GM23338 (cell line): ENCODE results near the gene SMTNL2.

Experiments
- CREB1 ChIP-seq: fragments of 250-450 bp; sonication (Bioruptor Pico); IDR thresholded peaks from 2 replicates; pipeline ENCODE4 v1.5.0; 2020; ENCODE audit warnings: low read depth, mild to moderate bottlenecking, moderate library complexity
- EZH2 ChIP-seq: fragments of 200-600 bp; sonication (generic); IDR thresholded peaks from one replicate; pipeline ENCODE4 v1.8.0; 2017; ENCODE audit warnings: antibody characterized with exemption, mild to moderate bottlenecking, low read depth; ENCODE audit not compliant: unreplicated experiment
- EZH2phosphoT487 ChIP-seq: fragments of 200-600 bp; sonication (generic); IDR thresholded peaks from one replicate; pipeline ENCODE4 v1.8.1; 2018; ENCODE audit warnings: antibody characterized with exemption; ENCODE audit not compliant: unreplicated experiment
- JUNB ChIP-seq: IDR thresholded peaks from one replicate; pipeline ENCODE4 v1.6.1; 2016; ENCODE audit warnings: antibody characterized with exemption; ENCODE audit not compliant: unreplicated experiment
- NANOG ChIP-seq: IDR thresholded peaks from 2 replicates; pipeline ENCODE4 v1.6.1; 2016; ENCODE audit warnings: antibody characterized with exemption, borderline replicate concordance
- POLR2AphosphoS5 ChIP-seq: IDR thresholded peaks from 2 replicates; pipeline ENCODE4 v1.6.1; 2016; ENCODE audit warnings: antibody characterized with exemption, low read depth
- REST ChIP-seq: IDR thresholded peaks from one replicate; pipeline ENCODE4 v1.6.1; 2018; ENCODE audit warnings: antibody characterized with exemption; ENCODE audit not compliant: unreplicated experiment
- ZNF114 ChIP-seq: fragments of 250-450 bp; sonication (Bioruptor Pico); IDR thresholded peaks from 2 replicates; pipeline ENCODE4 v1.5.0; 2020; ENCODE audit warnings: mild to moderate bottlenecking, moderate library complexity
- ZNF331 ChIP-seq: fragments of 250-450 bp; sonication (Bioruptor Pico); IDR thresholded peaks from 2 replicates; pipeline ENCODE4 v1.5.0; 2020; ENCODE audit warnings: low read depth, mild to moderate bottlenecking, moderate library complexity
- TF ChIP-seq, protein P1 (sequence below), 2 experiments: fragments of 200-600 bp in 1 of 2; sonication (generic) in 1 of 2; conservative IDR thresholded peaks; 2 replicates each; pipeline versions ENCODE4 v1.5.1 to v1.6.1; 2016 to 2017; ENCODE audit warnings: antibody characterized with exemption in 2 of 2, low read depth in 2 of 2, mild to moderate bottlenecking in 2 of 2, moderate library complexity in 1 of 2

GRCh38 chr17:4579678-4580077 is 4.7 kb upstream of the SMTNL2 start:
- TF ChIP-seq, protein P1, sequence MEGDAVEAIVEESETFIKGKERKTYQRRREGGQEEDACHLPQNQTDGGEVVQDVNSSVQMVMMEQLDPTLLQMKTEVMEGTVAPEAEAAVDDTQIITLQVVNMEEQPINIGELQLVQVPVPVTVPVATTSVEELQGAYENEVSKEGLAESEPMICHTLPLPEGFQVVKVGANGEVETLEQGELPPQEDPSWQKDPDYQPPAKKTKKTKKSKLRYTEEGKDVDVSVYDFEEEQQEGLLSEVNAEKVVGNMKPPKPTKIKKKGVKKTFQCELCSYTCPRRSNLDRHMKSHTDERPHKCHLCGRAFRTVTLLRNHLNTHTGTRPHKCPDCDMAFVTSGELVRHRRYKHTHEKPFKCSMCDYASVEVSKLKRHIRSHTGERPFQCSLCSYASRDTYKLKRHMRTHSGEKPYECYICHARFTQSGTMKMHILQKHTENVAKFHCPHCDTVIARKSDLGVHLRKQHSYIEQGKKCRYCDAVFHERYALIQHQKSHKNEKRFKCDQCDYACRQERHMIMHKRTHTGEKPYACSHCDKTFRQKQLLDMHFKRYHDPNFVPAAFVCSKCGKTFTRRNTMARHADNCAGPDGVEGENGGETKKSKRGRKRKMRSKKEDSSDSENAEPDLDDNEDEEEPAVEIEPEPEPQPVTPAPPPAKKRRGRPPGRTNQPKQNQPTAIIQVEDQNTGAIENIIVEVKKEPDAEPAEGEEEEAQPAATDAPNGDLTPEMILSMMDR (conservative IDR thresholded peaks at IDR 0.05; ENCODE audit: low read depth in 2 of 2) = no peak
- no peak for TF ChIP-seq EZH2phosphoT487
- no peak for TF ChIP-seq POLR2AphosphoS5
- TF ChIP-seq EZH2 = no peak
- TF ChIP-seq REST = no peak
- TF ChIP-seq JUNB = no peak
- TF ChIP-seq ZNF331 (CRISPR knock-in tag) = no peak
- TF ChIP-seq ZNF114 (CRISPR knock-in tag) = no peak
- no peak for TF ChIP-seq CREB1 (CRISPR knock-in tag)
- no peak for TF ChIP-seq NANOG
